Left kidney (tissue), 8 donors: ENCODE measurements around the gene STRA8. TPM values are rescaled to one million over a fixed set of nuclear protein-coding genes. Genes with fewer than 3 reads are reported as not detected.

Experiments used
- DNase-seq: peaks from one replicate; pipeline ENCODE4 v3.0.0-alpha.2; 2013
- long read RNA-seq, 8 donors: transcript quantifications; one replicate each; lab custom pipeline, GENCODE V29; 2026
- polyA plus RNA-seq: library from polyadenylated mRNA; unstranded; fragments of 120-200 nt; gene quantifications from one replicate; pipeline ENCODE4 v1.2.1, GENCODE V29; 2013; ENCODE audit not compliant: insufficient read length

STRA8 gene, protein sequence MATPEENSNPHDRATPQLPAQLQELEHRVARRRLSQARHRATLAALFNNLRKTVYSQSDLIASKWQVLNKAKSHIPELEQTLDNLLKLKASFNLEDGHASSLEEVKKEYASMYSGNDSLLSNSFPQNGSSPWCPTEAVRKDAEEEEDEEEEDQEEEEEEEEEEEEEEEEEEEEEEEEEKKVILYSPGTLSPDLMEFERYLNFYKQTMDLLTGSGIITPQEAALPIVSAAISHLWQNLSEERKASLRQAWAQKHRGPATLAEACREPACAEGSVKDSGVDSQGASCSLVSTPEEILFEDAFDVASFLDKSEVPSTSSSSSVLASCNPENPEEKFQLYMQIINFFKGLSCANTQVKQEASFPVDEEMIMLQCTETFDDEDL
- polyA plus RNA-seq = 0.32 TPM
- long read RNA-seq, donor 1 = 0 reads
- long read RNA-seq, donor 2 = 0 reads
- long read RNA-seq, donor 3 = 0 reads
- long read RNA-seq, donor 4 = 0 reads
- long read RNA-seq, donor 5 = 0 reads
- long read RNA-seq, donor 6 = 0 reads
- long read RNA-seq, donor 7 = 0 reads
- long read RNA-seq, donor 8 = 0 reads

DNA sequence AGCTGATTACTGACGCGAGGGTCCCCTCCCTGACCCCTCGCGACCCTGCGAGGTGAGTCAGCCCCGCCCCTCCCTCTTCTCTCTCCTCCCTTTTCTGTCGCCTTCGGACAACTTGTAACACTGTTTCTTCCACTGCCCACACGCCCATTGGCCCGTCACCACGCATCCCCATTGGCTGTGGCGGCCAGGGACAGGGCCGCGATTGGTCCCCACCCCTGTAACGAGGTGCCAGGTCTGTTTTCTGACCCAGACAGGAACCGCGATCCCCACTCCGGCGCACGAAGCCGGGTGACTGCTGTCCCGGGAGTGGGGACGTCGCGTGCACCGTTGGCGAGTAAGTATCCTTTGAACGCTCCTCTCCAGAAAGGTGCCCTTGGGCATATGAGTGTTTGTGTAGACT is at the start of gene STRA8:
TSS of gene STRA8 (plus strand) at position 269 of the 400 bp plus-strand sequence. CDS start 6,687 bp downstream, outside the sequence.
- DNase-seq = no peak

DNA sequence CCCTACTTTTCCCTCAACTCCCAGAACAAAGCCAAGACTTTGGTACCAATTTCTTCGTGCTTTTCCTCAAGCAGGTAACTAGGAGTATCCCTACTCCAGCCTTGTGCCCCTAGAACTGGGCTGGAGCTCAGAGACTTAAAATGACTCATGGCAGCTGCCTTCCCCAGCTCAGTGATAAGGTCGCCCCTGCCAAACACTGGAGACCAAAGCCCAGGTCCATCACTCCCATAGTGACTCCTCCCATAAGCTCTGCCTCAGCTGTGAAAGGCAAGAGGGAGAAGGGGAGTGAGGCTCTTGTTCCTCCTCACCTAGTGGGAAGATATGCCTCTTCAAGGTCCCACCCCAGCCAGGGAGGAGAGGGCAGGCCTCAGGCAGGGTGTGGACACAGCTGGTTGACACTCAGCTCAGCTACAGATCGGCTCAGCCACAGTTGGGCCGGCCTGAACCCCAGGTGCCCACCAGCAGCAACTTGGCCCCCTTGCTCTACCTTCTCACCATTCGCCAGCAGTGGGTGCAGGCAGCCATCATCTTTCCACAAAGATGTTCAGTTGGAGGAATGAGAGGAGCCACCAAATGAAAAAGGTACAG is 49.3 kb upstream of the STRA8 start:
- no peak for DNase-seq

DNA sequence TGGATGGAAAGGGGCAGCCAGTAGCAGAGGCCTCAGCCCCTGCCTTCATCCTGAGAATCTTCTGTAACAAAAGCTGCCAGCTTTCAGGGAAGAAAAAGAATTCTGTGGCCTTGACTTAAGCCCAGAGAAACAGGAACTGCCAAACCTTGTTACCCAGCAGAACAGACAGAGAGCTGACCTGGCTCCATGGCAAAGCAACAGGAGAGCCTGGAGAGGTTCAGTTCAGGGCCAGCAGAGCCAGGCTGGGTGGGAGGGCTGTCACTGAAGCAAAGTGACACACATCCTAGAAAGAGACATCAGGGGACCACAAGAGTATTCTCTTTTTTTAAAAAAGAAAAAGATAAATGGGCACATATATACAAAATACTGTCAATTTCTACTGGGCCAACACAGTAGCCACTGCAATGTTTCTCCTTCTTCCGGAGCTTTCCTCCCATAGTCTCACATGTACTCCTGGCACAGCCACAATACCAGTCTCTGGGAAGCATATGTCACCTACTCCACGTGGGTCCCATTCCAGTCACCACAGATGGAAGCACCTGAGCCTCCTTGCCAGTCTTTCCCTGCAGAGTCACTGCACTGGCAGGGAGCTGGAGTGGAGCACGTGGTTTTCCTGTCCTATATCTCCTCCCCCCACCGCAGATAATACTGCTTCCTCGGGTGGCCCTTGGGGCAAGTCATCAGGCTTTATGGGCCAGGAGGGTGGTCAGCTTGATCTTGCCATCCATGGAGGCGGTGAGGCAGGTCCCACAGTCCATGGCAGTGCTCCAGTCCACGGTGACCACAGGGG is 48.0 kb upstream of the STRA8 start:
- no peak for DNase-seq

DNA sequence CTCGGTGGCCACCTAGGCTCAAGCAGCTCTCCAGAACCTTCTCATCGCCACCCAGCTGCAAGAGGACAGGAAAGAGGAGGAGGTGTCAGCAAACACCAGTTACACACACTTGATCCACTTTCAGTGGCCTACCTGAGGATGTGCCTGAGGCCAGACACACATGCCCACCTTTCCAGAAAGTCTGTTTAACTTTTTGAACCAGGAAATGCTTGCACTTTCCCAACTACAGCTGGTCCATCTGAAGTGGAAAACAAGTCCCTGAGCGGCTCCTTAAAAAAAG is 47.4 kb upstream of the STRA8 start:
- DNase-seq = no peak

DNA sequence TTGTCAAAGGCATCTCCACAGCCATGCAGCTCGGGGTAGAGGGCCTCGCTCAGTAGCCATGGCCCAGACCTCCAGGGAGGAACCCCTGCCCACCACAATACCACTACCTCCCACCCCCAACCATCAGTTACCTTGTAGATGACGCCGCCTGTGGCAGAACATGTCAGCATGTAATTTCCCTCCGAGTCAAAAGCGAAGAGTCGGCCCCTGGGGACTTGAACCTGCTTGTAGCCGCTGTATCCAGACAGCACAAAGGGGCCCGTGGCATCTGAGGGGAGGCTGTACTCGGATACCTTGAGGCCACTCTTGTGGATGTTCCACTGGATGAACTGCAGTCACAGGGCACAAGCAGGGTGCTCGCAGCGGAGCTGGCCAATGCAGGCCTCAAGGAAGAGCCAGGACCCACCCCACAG is 46.8 kb upstream of the STRA8 start:
- no peak for DNase-seq

- DNase-seq = no peak
Measured at GRCh38 chr7:135188298-135188984, 45.2 kb upstream of the STRA8 start.

GRCh38 chr7:135189221-135189662 is 44.4 kb upstream of the STRA8 start:
- DNase-seq = no peak

DNA sequence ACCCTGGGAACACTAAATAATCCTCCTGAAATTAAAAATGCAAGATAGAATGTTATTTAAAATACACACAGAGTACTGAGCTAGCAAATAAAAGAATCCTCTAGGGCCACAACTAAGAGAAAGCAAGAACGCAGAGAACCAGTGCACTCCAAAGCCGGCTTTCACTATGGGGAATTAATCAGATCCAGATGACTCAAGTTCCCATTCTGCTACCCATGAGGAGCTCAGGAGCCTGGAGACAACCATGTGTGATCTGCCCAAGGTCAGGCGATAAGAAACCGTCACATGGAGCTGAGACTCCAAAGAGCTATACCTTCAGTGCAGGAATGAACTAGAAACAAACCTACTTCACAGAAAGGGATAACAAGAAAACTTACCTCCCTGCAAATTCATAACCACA is 43.7 kb upstream of the STRA8 start:
- DNase-seq = no peak

GRCh38 chr7:135190703-135191102 is 42.9 kb upstream of the STRA8 start:
- no peak for DNase-seq

- DNase-seq = no peak
Measured at GRCh38 chr7:135192914-135193536, 40.6 kb upstream of the STRA8 start.

DNA sequence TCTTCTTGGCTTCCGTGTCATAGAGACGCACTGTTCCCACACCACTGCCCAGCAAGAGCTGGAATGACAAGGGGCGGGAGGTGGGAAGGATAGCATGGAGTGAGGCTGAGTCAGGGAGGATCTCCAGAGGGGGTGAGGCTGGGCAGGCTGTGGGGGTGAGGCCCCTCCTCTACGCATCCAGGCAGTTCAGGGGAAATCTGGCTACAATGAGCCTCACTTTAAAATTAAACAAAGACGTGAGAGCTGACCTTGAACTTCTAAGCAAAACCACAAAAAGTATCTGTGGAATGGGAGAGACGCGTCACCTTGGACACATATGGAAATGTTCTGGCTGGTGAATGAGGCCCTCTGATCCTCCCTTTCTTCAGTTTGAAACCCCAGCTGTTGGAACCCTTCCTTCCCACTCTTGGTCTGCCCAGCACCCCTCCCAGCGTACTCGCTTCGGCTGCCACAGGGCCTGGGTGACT is 40.0 kb upstream of the STRA8 start:
- no peak for DNase-seq

DNA sequence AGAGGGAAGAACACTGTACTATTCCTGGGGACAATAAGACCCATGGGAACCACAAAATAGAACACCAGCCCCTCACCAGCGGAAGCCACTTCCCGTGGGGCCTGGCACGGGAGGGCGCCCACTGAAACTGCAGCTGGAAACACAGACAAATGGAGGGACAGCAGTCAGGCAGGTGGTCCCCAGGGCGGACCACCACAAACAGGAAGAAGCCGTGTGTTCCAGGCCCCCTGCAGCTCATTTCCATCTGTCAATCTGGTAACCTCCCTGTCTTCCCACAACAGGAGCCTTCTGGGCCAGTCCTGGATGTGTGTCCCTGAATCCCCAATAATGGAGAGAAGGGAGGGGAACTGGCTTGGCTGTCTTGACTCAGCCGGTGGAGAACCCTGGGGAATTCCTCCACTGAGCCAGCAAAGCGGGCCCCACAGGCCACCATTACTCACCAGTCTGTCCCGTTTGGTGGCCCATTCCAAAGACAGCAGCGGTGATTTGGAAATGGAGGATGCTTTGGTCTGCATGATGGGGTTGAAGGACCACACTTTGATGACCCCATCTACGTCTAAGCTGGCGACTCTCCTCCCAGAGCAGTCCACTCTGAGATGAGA is 39.0 kb upstream of the STRA8 start:
- DNase-seq = no peak

DNA sequence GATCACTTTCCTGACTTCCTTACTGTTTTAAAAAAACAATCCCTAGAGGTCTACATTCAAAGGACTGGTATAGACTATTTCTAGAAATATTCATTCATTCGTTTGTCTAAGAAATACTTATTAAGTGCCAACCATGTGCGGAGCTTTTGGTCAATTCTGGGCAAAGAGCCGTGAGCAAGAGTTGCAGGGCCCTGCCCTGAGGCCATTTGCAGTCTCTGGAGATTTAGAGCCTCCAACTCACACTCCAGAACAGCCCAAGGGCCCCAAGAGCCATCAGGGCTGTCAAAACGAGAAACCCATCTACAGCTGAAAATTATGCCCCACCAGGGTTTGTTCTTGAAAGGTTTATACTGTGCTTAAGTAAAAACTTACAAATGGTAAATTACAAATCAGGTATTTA is 38.5 kb upstream of the STRA8 start:
- DNase-seq = no peak

DNA sequence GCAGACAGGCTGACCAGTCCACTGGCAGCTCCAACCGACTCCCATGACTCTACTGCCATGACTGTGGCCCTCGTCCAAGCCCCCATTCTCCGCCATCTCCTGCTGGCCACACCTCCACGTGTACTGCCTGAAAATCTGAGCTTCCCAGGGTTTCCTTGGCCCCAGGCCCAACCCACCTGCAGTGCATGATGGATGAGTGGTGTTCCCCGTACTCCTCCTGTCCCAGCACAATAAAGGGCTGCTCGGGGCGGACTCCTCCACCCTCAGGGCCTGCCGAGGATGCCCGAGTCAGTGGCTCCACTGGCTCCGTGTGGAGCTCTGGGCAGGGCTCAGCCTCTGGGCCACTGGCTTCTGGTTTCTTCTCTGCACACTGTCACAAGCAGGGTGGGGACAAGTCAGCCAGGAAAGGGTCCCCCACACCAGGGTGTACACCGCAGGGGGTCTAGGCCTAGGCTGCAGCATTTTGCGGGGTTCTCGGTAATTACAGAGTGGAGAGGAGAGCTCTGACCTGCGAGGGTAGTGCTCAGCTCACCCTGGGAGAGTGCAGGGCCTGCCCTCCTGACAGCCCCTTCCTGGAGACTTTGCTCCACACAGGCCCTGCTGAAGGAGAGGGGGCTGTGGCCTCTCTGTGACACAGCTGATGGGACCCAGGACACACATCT is 37.5 kb upstream of the STRA8 start:
- DNase-seq = no peak

DNA sequence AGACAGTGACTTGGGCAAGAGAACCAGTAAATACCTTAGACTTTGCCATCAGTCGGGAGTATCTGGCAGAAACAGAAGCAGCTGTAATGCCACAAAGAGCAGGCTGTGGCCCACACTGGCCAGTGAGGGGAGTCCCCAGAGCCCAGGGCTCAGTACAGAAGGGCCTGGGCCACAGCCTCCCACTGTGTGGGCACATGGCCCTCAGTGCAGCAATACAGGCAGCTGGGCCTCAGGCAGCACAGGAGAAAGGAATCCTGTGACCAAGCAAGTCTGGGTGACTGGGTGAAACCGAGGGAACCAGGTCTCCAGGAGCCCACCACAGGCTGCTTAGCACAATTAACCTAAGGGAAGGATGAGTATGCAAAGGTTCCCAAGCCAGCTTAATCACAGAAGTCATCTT is 36.3 kb upstream of the STRA8 start:
- DNase-seq = no peak

GRCh38 chr7:135197906-135198655 is 35.6 kb upstream of the STRA8 start:
- DNase-seq = no peak

DNA sequence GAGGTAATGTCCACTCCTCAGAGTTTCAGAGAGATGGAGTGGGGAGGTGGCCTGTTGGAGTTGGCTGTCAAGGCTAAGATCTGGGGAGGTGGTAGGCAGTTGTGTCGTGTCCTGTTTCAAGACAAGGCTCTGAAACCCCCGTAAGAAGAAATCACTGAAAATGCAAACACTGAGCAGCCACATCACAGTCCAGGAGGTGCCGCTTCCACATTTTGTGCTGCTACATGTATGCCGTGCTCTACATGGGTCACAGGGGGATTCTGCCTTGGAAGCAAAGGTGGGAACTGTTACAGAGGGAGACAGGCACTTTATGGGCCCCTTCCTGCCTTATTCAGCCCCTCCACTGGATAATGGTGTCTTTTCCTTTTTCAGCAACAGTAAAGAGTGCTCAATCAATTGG is 34.2 kb upstream of the STRA8 start:
- DNase-seq = no peak

GRCh38 chr7:135200821-135201331 is 32.8 kb upstream of the STRA8 start:
- no peak for DNase-seq

DNA sequence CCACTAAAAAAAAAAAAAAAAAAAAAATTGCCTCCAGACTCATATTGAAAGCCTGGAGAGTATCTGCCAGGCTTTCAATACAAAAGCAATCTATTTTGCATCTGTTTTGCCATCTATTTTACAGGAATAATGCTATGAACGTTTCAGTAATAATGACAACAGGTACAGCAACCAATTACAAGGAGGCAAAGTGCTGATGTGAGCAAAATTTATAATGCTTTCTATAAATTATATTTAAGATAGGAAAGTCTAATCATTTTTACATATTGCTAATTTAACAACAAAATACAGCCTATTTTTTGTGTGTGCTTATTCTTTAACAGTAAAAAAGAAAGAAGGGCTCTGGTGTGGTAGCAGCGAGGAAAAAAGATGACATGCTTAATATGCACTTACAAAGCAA is 32.3 kb upstream of the STRA8 start:
- no peak for DNase-seq

GRCh38 chr7:135204341-135204749 is 29.3 kb upstream of the STRA8 start:
- DNase-seq = no peak
